GM12865 (cell line): Measurements from ENCODE around the gene ADARB2.

Experiments used
- DNase-seq: peaks from one replicate; pipeline ENCODE4 v3.0.0; 2010; ENCODE audit warnings: low read depth
- H3K4me3 ChIP-seq: 2 replicates; pipeline ENCODE4 v1.5.1; 2011; ENCODE audit warnings: mild to moderate bottlenecking, low read depth, low read length, control low read depth
- TF ChIP-seq, protein P1 (sequence below): IDR thresholded peaks from 2 replicates; pipeline ENCODE4 v1.5.1; 2011; ENCODE audit warnings: low read length, control low read depth, low read depth, inconsistent platforms; ENCODE audit not compliant: insufficient read depth; ENCODE audit errors: missing control alignments

The ADARB2 gene

GRCh38 chr10:1502451-1502850 is 234.9 kb downstream of the ADARB2 start:
- no peak overlapping the region for H3K4me3 ChIP-seq
- DNase-seq, result no peak
- TF ChIP-seq, protein P1, sequence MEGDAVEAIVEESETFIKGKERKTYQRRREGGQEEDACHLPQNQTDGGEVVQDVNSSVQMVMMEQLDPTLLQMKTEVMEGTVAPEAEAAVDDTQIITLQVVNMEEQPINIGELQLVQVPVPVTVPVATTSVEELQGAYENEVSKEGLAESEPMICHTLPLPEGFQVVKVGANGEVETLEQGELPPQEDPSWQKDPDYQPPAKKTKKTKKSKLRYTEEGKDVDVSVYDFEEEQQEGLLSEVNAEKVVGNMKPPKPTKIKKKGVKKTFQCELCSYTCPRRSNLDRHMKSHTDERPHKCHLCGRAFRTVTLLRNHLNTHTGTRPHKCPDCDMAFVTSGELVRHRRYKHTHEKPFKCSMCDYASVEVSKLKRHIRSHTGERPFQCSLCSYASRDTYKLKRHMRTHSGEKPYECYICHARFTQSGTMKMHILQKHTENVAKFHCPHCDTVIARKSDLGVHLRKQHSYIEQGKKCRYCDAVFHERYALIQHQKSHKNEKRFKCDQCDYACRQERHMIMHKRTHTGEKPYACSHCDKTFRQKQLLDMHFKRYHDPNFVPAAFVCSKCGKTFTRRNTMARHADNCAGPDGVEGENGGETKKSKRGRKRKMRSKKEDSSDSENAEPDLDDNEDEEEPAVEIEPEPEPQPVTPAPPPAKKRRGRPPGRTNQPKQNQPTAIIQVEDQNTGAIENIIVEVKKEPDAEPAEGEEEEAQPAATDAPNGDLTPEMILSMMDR, result no peak

GRCh38 chr10:1499359-1499957 is 237.9 kb downstream of the ADARB2 start:
- TF ChIP-seq, protein P1, result no peak
- DNase-seq, result no peak
- H3K4me3 ChIP-seq, result no peak overlapping the region

DNA sequence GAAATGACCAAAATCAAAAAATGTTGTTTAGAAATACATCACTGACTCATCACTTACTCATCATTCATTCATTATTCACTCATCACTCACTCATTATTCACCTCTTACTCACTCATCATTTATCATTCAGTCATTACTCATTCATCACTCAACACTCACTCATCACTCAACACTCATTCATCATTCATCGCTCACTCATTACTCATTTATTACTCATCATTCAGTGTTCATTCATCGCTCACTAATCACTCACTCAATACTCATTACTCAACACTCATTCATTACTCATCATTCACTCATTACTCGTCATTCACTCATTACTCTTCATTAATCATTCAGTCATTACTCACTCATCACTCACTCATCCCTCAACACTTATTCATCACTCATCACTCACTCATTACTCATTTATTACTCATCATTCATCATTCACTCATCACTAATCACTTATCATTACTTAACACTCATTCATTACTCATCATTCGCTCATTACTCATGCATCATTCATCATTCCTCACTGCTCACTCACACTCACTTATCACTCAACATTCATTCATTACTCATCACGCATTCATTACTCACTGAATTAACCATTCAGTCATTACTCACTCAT is 238.5 kb downstream of the ADARB2 start:
- H3K4me3 ChIP-seq, result no peak overlapping the region
- TF ChIP-seq, protein P1, result no peak
- DNase-seq, result no peak

GRCh38 chr10:1495915-1496517 is 241.3 kb downstream of the ADARB2 start:
- no peak for DNase-seq
- TF ChIP-seq, protein P1, result no peak
- H3K4me3 ChIP-seq, result no peak overlapping the region

GRCh38 chr10:1492641-1493040 is 244.7 kb downstream of the ADARB2 start:
- TF ChIP-seq, protein P1, result no peak

GRCh38 chr10:1491901-1492300 is 245.4 kb downstream of the ADARB2 start:
- no peak for DNase-seq
- TF ChIP-seq, protein P1, result no peak
- H3K4me3 ChIP-seq, result no peak overlapping the region

More at GRCh38 chr10:1492641-1493040, 244.7 kb downstream of the ADARB2 start:
- no peak overlapping the region for H3K4me3 ChIP-seq
- DNase-seq, result no peak
